ENCODE measurements around the gene SPTLC3.

SPTLC3 gene

GRCh38 chr20:13105864-13106457, 97.2 kb downstream of the SPTLC3 start:
- Histone ChIP-seq H3K79me2 (ENCODE audit: control insufficient read depth, low read length) (no peaks in the 10 kb centered on the region), H3K9me3 (ENCODE audit: control insufficient read depth, insufficient read depth, low read length) (no peaks in the 10 kb centered on the region), H3F3A (ENCODE audit: control insufficient read depth, insufficient read depth) (no peaks in the 10 kb centered on the region), H3K36me3 (ENCODE audit: control insufficient read depth, low read length) (no peaks in the 10 kb centered on the region), H3K4me3 (ENCODE audit: low read length) (no peak overlapping the region), H3K4me1 (ENCODE audit: control insufficient read depth, low read length) (no peaks in the 10 kb centered on the region), H3K27ac (ENCODE audit: low read depth, low read length) (no peak overlapping the region), H3K9me2 (replicated peaks; ENCODE audit: control insufficient read depth, low read length) (no peaks in the 10 kb centered on the region), H3K27me3 (ENCODE audit: control insufficient read depth, low read length) (no peaks in the 10 kb centered on the region), H4K20me1 (ENCODE audit: control insufficient read depth, insufficient read depth, low read depth, low read length) (no peaks in the 10 kb centered on the region), H3K4me2 (ENCODE audit: low read length) (no peak overlapping the region)
- TF ChIP-seq, protein P1, sequence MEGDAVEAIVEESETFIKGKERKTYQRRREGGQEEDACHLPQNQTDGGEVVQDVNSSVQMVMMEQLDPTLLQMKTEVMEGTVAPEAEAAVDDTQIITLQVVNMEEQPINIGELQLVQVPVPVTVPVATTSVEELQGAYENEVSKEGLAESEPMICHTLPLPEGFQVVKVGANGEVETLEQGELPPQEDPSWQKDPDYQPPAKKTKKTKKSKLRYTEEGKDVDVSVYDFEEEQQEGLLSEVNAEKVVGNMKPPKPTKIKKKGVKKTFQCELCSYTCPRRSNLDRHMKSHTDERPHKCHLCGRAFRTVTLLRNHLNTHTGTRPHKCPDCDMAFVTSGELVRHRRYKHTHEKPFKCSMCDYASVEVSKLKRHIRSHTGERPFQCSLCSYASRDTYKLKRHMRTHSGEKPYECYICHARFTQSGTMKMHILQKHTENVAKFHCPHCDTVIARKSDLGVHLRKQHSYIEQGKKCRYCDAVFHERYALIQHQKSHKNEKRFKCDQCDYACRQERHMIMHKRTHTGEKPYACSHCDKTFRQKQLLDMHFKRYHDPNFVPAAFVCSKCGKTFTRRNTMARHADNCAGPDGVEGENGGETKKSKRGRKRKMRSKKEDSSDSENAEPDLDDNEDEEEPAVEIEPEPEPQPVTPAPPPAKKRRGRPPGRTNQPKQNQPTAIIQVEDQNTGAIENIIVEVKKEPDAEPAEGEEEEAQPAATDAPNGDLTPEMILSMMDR (IDR thresholded peaks at IDR 0.05; ENCODE audit: low read depth, low read length, poor library complexity, severe bottlenecking): peak; percentile 57
- TF ChIP-seq EZH2phosphoT487 (IDR thresholded peaks at IDR 0.05; ENCODE audit: borderline replicate concordance, low read length): no peak

- Histone ChIP-seq H3F3A (ENCODE audit: control insufficient read depth, insufficient read depth) (no peaks in the 10 kb centered on the region), H3K4me2 (ENCODE audit: low read length) (no peak overlapping the region), H4K20me1 (ENCODE audit: control insufficient read depth, insufficient read depth, low read depth, low read length) (no peaks in the 10 kb centered on the region), H3K27ac (ENCODE audit: low read depth, low read length) (no peak overlapping the region), H3K4me3 (ENCODE audit: low read length) (no peak overlapping the region), H3K9me3 (ENCODE audit: control insufficient read depth, insufficient read depth, low read length) (no peaks in the 10 kb centered on the region), H3K36me3 (ENCODE audit: control insufficient read depth, low read length) (no peaks in the 10 kb centered on the region), H3K27me3 (ENCODE audit: control insufficient read depth, low read length) (no peaks in the 10 kb centered on the region), H3K4me1 (ENCODE audit: control insufficient read depth, low read length) (no peaks in the 10 kb centered on the region), H3K79me2 (ENCODE audit: control insufficient read depth, low read length) (no peaks in the 10 kb centered on the region), H3K9me2 (replicated peaks; ENCODE audit: control insufficient read depth, low read length) (no peaks in the 10 kb centered on the region)
- TF ChIP-seq, protein P1 (IDR thresholded peaks at IDR 0.05; ENCODE audit: low read depth, low read length, poor library complexity, severe bottlenecking): no peak
- TF ChIP-seq EZH2phosphoT487 (IDR thresholded peaks at IDR 0.05; ENCODE audit: borderline replicate concordance, low read length): no peak
These were observed 100.9 kb downstream of the SPTLC3 start for GRCh38 chr20:13109658-13110057.

DNA sequence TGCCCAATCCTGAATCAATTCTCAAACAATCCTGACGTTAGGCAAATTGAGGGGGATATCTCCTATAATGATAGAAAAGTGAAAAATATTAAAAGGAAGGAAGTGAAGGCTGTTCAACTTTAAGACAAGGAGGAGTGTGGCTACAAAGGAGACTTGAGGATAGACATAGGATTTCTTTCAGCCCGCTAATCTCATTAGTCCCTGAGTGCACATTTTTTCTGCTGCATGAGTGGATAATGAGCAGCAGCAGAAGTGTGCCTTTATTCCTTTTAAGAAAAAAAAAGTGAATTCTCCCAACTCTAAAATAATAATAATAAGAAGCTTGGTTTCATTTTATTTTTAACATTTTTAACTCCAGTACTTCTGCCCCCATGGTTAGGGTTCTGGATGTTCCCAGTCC, 102.0 kb downstream of the SPTLC3 start:
- Histone ChIP-seq H3K4me3 (ENCODE audit: low read length) (no peak overlapping the region), H3K4me2 (ENCODE audit: low read length) (no peak overlapping the region), H3K79me2 (ENCODE audit: control insufficient read depth, low read length) (no peaks in the 10 kb centered on the region), H3K36me3 (ENCODE audit: control insufficient read depth, low read length) (no peaks in the 10 kb centered on the region), H4K20me1 (ENCODE audit: control insufficient read depth, insufficient read depth, low read depth, low read length) (no peaks in the 10 kb centered on the region), H3F3A (ENCODE audit: control insufficient read depth, insufficient read depth) (no peaks in the 10 kb centered on the region), H3K27me3 (ENCODE audit: control insufficient read depth, low read length) (no peaks in the 10 kb centered on the region), H3K4me1 (ENCODE audit: control insufficient read depth, low read length) (no peaks in the 10 kb centered on the region), H3K9me3 (ENCODE audit: control insufficient read depth, insufficient read depth, low read length) (no peaks in the 10 kb centered on the region), H3K27ac (ENCODE audit: low read depth, low read length) (no peak overlapping the region), H3K9me2 (replicated peaks; ENCODE audit: control insufficient read depth, low read length) (no peaks in the 10 kb centered on the region)
- no peak for TF ChIP-seq EZH2phosphoT487 (IDR thresholded peaks at IDR 0.05; ENCODE audit: borderline replicate concordance, low read length)
- TF ChIP-seq, protein P1 (IDR thresholded peaks at IDR 0.05; ENCODE audit: low read depth, low read length, poor library complexity, severe bottlenecking): no peak
